ENCODE results near the gene RET.

Gene RET

GRCh38 chr10:43160921-43161255 is 84.0 kb downstream of the RET start:
- DNase-seq (ENCODE audit: low read depth in 2 of 3, low spot score in 2 of 3): no peak

- DNase-seq (ENCODE audit: low read depth in 2 of 3, low spot score in 2 of 3): no peak
These were observed 85.7 kb downstream of the RET start for GRCh38 chr10:43162604-43163003.

- no peak for DNase-seq (ENCODE audit: low read depth in 2 of 3, low spot score in 2 of 3)
These were observed 89.5 kb downstream of the RET start for GRCh38 chr10:43166207-43166879.

- DNase-seq (ENCODE audit: low read depth in 2 of 3, low spot score in 2 of 3): no peak
These were observed 90.1 kb downstream of the RET start for GRCh38 chr10:43166880-43167497.

DNA sequence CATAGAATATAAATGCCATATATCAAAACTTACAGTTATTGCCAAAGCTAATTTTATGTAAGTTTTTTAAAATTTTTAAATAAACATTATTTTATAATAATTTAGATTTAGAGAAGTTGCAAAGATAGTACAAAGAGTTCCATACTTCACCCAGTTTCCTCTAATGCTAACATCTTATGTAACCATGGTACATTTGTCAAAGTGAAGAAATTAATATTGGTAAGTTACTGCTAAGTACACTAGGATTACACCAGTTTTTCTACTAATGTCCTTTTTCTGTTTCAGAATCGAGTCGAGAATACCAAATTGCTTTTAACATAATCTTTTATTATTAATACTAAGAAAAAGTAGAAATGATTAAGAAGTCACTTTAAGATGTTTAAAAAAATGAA is 90.6 kb downstream of the RET start:
- DNase-seq (ENCODE audit: low read depth in 2 of 3, low spot score in 2 of 3): no peak

GRCh38 chr10:43170491-43170890 is 93.6 kb downstream of the RET start:
- no peak for DNase-seq (ENCODE audit: low read depth in 2 of 3, low spot score in 2 of 3)

DNA sequence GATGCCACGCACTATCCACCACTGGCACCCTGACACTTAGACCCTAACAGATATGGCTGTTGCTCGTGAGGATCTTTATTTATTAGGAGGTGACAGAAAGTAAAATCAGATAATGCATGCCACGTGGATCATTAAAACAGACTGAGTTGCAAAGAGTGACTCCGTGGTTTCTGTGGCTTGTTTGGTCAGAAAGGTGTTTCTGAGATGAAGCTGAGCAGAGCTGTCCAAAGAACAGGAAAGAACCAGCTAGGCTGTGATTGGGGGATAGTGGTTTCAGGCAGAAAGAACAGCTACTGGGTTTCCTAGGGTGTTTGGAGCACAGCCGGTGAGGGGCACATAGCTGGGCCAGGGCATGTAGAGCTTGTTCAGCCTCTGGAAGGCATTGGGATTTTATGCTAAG is 95.8 kb downstream of the RET start:
- DNase-seq (ENCODE audit: low read depth in 2 of 3, low spot score in 2 of 3): no peak

GRCh38 chr10:43173120-43173519 is 96.3 kb downstream of the RET start:
- no peak for DNase-seq (ENCODE audit: low read depth in 2 of 3, low spot score in 2 of 3)

DNA sequence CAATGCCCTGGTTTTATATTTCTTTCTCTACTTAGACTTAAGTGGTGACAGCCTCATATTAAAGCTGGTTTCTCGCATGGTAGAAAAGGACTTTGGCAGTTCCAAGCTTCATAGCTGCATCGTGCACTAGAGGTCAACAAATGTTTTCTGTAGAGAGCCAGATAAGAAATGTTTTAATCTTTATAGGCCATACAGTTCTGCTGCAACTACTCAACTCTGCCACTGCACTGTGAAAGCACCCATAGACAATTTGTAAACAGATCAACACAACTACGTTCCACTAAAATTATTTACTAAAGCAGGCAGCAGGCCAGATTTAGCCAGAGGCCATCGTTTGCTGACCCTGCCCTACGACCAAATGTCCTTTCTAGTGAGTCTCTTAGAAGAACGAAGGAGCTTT is 98.1 kb downstream of the RET start:
- no peak for DNase-seq (ENCODE audit: low read depth in 2 of 3, low spot score in 2 of 3)

DNA sequence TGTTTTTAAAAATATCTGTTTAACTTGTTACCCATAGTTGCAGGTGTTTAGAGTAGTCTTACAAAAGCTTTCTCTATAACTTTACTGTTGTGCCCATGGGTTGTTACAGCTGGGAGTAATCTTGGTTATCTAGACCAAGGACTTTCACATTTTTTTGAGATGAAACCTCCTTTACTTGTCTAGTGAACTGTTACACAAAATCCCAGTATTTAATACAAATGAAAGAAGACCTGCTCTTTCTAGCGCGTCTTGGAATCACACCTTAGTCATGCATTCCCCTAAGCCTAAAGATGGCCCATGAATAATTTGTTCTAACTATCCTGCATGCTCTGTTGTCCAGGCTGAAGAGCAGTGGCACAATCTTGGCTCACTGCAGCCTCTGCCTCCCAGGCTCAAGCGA is 99.4 kb downstream of the RET start:
- DNase-seq (ENCODE audit: low read depth in 2 of 3, low spot score in 2 of 3): no peak

GRCh38 chr10:43177595-43177994 is 100.7 kb downstream of the RET start:
- DNase-seq (ENCODE audit: low read depth in 2 of 3, low spot score in 2 of 3): no peak
